CD4-positive, alpha-beta T cell treated with Interleukin-2 at 100 ng/mL for 4 hours (primary cell): Measurements from ENCODE around the gene RIMBP2.

Experiments used
- DNase-seq: peaks from one replicate; pipeline ENCODE4 v3.0.0-alpha.2; 2020; ENCODE audit warnings: low spot score

The RIMBP2 gene

DNA sequence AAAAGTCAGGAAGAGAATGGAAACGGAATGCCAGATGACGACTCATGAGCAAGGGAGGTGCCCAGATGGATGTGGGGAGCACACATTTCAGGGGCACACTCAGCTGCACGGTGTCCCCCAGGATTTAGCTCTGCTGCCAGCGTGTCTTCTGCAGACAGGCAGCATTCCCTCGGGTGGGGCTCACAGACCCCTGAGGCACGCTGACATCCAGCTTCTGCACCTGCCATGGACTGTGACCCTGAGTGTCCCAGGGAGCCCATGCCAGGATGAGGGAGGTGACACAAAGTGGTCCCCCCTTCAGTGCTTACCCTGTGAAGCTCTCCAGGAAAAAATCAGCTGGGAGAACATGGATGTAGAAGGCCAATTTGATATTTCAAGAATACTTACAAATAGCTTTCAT lies 294.2 kb downstream of the RIMBP2 start:
- DNase-seq: no peak

DNA sequence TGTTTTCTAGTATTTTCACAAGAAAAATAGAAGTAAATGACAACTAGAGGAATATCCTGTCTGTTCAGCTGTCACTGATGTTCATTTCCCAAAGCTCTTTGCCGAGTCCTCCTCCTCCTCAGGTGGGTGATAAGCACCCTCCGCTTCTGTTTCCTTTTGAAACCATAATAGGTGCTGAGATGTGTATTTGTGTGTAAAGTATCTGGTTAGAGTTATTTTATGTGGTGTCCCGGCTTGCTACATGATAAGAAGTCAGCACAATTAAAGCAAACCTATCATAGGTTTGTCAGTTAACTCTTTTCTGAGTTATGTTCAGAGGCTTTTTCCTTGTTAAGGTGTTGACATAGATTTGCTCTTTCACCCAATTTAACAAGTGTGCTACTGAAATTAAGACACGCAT lies 296.0 kb downstream of the RIMBP2 start:
- DNase-seq: no peak

DNA sequence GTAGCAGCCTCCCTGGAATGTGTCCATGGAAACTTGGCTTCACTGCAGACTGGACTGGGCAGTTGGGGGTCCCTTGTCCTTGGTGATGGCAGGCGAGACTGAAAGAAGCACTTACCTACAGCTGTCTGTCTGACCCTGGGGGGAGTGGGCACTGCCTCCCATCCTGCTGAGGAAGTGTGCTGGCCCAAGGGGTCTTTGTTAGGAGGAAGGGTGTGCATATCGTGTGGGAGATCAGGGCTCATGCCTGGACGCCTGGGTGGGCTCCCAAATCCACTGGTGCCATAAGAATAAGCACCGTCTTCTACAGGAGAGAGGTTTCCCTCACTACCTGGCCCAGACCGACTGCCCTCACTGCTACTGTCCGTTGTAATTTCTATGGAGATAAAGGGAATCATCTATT lies 297.0 kb downstream of the RIMBP2 start:
- no peak for DNase-seq

DNA sequence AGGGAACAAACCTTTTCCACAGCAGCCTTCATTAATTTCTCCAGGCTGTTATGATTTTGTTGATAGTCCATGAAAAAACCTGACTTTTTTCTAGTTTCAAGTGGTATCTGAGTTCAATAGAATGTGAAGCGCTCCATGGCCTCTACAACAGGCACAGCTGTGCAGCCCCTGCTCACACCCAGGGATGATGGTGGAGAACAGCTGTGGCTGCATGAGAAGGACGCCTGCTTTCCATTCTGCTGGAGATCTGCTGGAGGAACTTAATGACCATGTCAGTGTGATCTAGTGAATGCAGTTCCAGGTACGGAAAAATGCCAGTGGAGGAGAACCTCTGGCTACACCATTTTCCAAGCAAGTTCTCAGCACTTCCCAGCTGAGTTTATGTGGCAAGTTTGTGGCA lies 297.8 kb downstream of the RIMBP2 start:
- DNase-seq: no peak

DNA sequence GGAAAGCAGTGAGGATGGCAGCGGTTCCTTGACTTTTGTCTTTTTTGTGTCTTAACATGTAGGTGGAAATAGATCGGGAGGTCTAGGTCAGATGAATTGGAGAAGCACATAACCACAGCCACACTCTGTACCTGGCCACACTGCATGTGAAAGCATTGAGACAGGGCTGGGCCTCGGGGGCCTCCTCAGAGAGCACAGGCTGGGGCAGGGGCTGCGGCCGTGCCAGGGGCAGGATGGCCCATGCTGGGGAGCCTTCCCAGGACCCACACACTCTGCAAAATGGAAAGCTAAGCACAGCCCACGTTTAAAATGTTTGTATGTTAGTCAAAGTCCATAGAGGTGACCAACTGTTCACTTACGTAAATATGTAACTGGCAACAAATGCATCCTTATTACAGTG lies 301.7 kb downstream of the RIMBP2 start:
- no peak for DNase-seq

DNA sequence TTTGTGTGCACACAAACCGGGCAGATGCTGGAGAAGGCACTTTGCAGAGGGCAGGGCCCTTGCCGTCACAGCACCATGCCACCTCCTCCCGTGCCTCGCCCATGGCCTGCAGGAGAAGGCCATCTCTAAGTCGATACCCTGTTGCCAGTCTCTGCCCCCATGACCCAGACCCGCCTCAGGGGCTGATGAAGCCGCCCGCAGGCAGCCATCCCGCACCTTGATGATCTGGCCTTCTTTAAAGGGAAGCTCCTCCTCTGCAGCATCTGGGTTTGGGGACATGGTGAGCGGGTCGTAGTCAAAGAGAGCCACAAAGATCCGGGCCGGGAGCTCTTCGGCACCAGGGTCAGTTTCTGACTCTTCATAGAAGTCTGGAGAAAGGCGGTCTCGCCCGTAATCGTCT lies 302.2 kb downstream of the RIMBP2 start:
- no peak for DNase-seq

DNA sequence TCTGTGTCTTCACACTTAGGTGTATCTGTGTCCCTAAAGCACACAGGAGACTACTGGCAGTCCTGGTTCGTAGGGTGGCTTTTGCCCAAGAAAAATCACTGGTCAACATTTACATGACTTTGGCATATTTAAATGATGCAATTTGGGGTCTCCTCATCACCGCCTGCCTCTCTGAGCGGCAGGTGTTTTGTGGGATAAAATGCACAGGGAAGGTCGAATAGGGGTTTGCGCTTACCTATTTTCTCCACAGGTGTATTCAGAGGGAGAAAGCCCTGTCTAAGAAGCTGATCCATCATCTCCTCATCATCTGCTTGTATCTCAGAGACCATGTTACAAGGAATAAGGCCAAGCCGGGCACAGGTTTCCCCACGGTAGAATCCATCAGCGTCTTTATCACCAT lies 303.7 kb downstream of the RIMBP2 start:
- no peak for DNase-seq

DNA sequence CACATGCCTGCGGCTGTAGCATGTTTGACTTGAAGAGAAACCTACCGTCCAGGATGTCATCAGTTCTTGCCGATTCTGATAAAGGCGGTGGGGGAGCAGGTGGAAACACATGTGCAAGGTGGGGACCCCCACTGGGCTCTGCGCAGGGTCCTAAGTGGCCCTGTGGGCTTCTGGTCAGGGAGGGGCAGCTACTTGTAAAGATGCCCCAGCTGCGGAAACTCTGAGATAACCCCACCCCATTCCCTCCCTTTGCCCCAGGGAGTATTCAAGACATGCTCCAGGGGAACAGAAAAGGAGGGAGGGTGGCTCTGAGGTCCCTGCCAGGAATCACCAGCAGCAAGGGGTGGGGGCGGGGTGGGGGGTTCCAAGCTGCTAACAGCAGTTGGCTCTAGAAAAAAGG lies 310.8 kb downstream of the RIMBP2 start:
- DNase-seq: no peak

DNA sequence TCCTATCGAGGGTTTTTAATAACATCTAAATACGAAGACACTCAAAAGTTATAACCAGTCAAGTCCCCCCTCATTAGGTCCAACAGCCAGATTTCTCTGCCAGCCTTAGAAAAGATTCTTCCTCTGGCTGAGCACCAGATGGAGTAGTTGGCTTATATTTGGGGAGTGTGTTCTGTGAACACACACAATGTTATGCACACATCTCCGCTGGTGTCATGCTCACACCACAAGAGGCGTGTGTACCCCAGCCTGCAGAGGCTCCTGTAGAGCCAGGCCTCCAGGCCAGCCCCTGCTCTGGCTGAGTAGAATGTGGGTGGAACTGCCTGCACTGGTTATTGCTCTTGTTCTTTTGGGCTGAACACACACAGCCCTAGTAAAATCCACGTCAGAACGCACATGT lies 314.4 kb downstream of the RIMBP2 start:
- DNase-seq: no peak

DNA sequence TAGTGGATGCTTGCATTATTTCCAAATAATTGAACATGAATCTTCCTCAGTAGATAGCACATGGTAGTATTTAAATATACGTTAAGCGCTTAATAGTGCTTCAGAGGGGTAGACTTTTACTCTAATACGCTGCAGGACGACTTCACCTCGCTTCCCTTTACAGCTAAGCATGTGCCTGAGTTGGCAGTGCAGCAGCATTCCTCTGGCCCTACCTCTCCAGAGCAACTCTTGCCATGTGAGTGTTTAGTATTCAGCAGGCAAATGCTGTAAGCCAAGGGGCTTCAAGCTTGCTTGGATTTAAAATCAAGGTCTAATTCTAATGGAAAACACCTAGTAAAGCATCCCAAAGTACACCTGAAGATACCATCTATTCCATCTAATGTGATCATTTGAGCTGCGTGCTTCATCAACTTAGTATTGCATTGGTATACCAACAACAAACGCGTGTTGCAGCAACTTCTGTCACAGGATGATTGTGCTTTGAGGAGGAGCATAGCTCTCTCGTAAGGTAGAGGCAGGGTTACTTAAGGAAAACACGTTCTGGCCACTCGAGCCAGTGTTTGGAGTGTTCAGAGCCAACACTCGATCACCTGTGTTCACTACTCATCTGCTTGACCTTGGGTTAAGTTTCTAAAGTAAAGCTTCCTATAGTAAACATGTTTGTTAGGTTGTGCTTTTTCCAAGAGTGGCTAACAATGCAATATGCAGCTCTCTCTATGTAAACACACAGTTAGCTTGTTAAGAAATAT lies 317.8 kb downstream of the RIMBP2 start:
- DNase-seq: no peak

DNA sequence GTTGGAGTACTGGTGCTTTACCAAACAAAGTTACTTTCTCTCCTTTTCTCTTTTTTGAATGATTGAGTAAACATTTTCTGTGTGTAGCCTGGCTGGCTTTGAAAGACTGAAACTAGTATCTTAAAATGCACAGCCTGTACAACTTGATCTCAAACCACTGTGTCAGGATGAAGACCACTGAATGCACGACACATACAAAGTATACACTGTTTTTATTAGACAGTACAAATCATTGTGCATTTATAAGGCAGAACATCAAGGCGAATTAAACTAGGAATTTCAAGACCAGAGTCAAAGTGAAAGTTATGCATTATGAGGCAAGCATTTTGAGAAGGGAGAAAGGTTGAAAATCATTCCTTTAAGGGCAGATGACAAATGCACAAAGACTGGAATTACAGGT lies 319.4 kb downstream of the RIMBP2 start:
- no peak for DNase-seq

DNA sequence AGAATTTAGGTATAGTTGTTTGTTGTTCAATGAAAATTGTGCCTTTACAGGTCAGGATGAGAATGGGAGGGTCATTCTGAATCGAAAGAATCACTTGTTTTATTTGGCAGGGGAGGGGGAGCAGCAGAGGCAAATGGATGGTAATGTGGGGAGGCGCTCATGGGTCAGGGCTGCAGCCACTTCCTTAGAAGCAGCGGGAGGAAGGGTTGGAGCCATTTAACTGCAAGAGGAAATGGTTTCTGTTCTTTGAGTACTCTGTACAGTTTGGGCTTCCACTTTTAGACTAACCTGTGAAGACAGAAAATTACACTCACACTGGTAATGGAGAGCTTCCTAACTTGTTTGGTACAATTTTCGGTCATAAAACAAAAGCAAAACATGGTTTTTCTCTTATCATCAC lies 321.2 kb downstream of the RIMBP2 start:
- no peak for DNase-seq

DNA sequence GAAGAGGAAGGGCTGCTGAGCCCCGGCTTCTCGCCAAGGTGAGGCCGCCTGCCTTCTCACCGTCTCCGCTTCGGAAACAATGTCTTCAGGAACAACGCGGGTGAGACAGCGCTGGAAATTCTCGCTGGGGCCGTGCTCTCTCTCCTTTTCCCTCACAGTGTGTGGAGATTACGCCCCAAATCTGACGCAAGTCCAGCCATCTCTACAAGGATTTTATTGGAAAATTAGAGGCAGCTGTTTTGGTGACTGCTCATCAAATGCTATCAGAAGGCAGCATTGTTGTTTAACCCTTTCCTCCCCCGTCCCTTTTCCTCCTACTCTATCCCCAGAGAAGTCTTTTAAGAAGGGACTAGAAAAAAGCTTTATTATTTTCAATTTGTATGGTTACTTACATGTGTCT lies 324.9 kb downstream of the RIMBP2 start:
- no peak for DNase-seq

DNA sequence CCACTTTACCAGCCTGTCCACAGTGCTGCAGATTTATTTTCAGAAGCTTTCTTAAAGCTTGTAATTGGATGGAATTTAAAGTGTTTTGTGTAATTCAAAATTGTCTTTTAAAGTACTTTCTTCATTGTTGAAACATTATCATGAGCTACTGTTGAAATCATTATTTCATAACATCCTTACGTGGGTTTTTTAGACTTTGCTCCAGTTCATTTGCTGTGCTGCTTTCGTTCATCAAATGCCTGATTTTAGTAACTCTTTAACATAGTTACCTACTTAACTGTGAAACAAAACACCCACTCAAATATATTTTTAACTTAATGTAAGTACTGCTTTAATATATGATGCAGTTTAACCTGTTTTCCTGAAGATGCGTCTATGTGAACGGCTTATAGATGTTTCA lies 330.9 kb downstream of the RIMBP2 start:
- no peak for DNase-seq

DNA sequence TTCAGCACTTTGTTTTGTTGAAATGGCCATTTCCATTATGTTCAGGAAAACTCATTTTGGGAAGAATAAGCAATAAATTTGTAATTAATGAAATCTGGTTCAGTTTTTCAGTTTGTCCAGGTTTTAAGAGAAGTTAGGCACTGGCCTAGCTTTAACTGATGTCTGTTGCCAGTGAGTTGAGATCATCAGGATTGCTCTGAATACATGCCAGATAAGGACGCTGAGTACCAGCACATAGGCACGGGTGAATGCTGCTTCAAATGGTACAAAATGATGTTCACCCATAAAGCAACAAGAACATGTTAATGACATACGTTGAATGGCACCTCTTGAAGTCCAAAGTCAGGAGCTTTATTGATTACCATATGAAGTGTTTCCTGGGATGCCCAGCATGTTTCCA lies 331.9 kb downstream of the RIMBP2 start:
- no peak for DNase-seq

DNA sequence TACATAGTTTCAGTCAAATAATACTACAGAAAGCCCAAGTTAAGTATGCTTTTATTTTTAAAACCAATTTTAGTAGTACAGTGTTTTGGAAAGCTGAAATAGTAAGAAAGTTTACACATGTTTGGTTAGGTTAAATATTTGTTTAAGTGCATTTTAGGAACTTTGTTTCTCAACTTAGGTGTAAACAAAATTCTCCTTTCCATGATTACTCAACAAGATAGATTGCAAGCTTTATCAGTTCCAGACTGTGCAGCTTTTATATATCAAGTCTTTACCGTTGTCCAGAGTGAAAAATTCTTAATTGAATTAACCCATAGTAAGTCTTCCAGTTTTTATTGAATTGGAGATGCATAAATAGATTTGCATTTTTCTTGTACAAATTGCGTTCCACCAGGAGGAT lies 333.3 kb downstream of the RIMBP2 start:
- no peak for DNase-seq

DNA sequence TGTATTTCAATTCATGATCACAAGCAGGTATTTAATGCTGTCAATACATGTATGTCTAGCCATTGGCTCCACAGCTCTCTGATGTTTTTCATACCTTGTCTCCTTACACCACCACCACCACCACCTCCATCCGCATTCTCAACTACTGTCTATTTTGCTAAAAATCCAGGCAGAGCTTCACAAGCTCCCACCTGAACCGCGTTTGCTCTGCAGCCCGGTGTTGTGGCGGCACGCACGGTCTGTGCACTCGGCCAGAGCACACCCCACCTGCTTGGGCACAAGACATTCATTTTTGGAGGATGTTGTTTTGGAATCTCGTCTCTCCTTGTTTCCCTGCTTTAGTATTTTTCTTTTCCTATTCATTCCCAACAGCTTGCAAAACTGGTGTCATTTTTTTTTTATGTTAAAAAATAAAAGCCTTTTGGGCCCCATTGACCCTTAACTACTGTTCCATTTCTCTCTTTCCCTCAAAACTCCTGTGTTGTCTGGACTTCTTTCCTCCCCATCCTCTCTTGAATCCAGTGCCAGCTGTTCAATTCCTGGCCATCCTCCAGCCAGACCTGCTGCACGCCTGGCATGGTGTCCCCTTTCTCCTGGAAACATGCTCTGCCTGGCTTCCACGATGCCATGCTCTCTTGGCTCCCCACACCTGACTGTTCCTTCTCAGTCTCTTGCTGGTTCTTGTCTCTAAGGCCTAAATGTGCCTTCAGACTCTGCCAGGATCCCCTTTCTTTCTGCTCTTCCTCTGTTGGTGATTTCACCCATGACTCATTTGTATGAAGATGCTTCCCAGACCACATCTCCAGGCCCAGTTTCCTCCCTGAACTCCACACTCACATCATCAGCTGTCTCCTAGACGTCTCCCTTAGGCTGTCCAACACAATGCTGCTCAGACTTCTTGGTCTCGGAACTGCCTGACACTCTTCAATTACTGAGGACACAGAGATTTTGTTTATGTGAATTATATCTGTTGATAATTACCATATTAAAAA lies 340.5 kb downstream of the RIMBP2 start:
- DNase-seq: no peak

DNA sequence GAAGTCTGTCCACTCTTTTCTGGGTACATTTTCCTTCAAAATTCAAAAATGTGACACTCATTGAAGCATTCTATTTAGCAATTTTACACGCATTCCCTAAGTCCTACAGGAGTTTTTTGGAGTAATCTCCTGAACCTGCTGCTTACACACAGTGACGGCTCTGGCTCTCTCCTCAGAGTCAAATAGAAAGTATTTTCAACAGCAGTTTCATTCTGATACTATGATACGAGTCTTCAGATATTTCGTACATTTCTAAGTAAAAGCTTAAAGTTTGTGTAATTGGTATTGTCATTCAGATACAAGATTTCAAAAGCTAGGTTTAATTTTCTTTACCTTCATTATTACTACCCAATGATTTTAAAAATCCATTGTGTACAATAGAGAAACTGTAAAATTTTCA lies 342.0 kb downstream of the RIMBP2 start:
- no peak for DNase-seq

DNA sequence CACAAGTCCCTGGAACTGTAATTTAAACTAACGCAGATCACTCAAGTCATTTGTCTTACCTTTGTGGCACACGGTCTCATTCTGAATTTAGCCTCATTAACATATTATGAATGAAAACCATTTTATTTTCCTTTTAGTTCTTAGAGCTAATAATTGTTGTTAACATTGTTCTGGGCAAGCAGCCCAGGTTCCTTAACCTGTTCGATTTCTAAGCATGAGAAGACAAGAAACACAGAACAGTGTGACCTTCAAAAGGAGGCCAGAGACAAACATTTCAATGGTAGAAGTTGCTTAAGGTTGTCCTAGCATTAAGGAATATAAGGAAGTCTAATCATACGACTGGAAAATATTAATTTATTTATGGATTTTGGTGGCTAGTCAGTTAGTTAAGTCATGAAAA lies 343.2 kb downstream of the RIMBP2 start:
- no peak for DNase-seq

DNA sequence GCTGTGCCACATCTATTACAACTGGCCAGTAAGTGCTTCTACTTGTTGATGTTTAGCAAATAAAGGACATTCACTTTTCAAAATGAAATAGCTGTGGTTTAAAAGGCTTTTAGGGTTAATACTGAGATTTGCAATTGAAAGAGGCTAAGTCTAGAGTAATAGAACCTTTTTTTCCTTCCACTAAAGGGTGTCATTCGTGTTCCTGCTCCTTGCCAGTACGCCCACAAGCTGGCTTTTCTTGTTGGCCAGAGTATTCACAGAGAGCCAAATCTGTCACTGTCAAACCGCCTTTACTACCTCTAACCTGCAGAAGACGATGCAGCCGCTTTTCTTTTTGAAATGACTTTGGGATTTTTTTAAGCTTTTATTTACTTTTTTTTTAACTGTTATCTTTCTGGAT lies 344.8 kb downstream of the RIMBP2 start:
- DNase-seq: no peak

DNA sequence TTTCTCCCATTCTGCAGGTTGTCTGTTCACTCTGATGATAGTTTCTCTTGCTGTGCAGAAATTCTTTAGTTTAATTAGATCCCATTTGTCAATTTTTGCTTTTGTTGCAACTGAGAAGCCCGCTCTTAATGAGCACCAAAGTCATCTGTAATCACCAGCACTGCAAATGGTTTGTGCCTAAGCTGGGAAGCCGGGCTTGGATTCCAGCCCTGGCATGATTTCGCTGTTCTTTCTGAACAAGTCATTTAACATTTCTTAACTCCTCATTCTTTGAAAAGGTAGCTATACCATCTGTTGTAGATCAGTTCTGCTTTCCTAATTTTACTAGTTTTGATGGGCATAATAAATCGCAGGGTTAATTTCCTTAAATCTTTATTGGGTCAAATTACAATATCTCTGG lies 346.3 kb downstream of the RIMBP2 start:
- DNase-seq: no peak

DNA sequence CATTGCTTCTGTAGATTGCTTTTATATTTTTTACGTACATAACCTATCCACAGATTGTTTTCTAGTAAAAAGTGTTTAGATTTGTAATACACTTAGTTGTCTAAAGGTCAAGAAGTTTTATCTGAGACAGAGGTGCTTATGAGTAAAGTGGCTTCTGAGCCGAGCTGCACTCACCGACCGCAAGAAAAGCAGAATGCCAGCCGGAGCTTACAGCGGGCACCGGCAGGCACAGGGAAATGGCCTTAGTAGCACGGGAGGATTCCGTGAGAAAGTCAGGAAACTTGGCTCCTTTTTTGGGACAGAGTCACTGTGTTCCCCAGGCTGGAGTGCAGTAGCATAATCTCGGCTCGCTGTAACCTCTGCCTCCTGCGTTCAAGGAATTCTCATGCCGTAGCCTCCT lies 348.6 kb downstream of the RIMBP2 start:
- no peak for DNase-seq

DNA sequence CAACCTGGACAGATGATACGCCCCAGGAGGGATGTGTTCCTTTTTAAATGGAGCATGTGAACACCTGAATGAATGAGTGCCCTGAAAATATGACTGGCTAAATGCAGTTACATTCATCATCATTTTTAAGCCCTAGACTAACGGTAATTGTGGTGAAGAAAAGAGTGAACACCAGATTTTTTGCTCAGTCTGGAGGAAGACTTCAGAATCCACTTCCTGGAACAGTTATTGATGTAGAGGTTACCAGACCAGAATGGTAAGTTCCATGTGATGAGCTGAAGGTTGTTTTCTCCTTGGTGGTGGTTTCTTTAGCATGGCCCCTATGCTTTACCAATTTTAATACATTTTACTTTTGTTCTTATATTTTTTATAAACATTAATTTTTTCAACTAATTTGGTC lies 349.1 kb downstream of the RIMBP2 start:
- DNase-seq: no peak
